Measurements from ENCODE around the gene SLC66A2.

Gene SLC66A2

GRCh38 chr18:79853303-79853992 lies 98.0 kb downstream of the SLC66A2 start:
- Histone ChIP-seq H3K27me3 (ENCODE audit: insufficient read depth, low read length, poor library complexity, severe bottlenecking) (no peaks in the 10 kb centered on the region), H4K20me1 (ENCODE audit: insufficient read depth, low read length, poor library complexity, severe bottlenecking) (no peaks in the 10 kb centered on the region), H3K4me3 (ENCODE audit: low read length, poor library complexity, severe bottlenecking) (no peak overlapping the region), H3K9me3 (ENCODE audit: insufficient read depth, low read depth, low read length) (peaks cover 3% of the 10 kb centered on the region; the same call in 1 of the 2 replicates), H3K36me3 (ENCODE audit: insufficient read depth, low read length) (no peaks in the 10 kb centered on the region), H3F3A (ENCODE audit: low read depth) (no peaks in the 10 kb centered on the region), H3K9ac (ENCODE audit: low read depth, low read length, poor library complexity, severe bottlenecking) (no peak overlapping the region), H3K9me2 (replicated peaks; ENCODE audit: low read depth, low read length) (no peaks in the 10 kb centered on the region), H2AFZ (ENCODE audit: low read length) (no peak overlapping the region), H3K79me2 (ENCODE audit: insufficient read depth, low read length) (no peaks in the 10 kb centered on the region), H3K4me1 (ENCODE audit: insufficient read depth, low read length, poor library complexity, severe bottlenecking) (no peaks in the 10 kb centered on the region), H3K4me2 (ENCODE audit: low read depth, low read length, poor library complexity, severe bottlenecking) (no peak overlapping the region)
- TF ChIP-seq CTCF (conservative IDR thresholded peaks at IDR 0.05; ENCODE audit: low read length), result no peak
- no peak for TF ChIP-seq EZH2phosphoT487 (IDR thresholded peaks at IDR 0.05; ENCODE audit: borderline replicate concordance)

- no peak for TF ChIP-seq EZH2phosphoT487 (IDR thresholded peaks at IDR 0.05; ENCODE audit: borderline replicate concordance)
- Histone ChIP-seq H3K4me2 (ENCODE audit: low read depth, low read length, poor library complexity, severe bottlenecking) (no peak overlapping the region), H3K9ac (ENCODE audit: low read depth, low read length, poor library complexity, severe bottlenecking) (no peak overlapping the region)
Observed at GRCh38 chr18:79852561-79853302, 98.7 kb downstream of the SLC66A2 start.

More at GRCh38 chr18:79852561-79853302, 98.7 kb downstream of the SLC66A2 start:
- no peaks in the 10 kb centered on the region for H4K20me1 ChIP-seq (ENCODE audit: insufficient read depth, low read length, poor library complexity, severe bottlenecking)
- H3K9me2 ChIP-seq (replicated peaks; ENCODE audit: low read depth, low read length), result no peaks in the 10 kb centered on the region
- H3K9me3 ChIP-seq (ENCODE audit: insufficient read depth, low read depth, low read length), result peaks cover 5% of the 10 kb centered on the region; the same call in 1 of the 2 replicates
- no peak overlapping the region for H3K4me3 ChIP-seq (ENCODE audit: low read length, poor library complexity, severe bottlenecking)
- H3K36me3 ChIP-seq (ENCODE audit: insufficient read depth, low read length), result no peaks in the 10 kb centered on the region
- no peaks in the 10 kb centered on the region for H3K4me1 ChIP-seq (ENCODE audit: insufficient read depth, low read length, poor library complexity, severe bottlenecking)
- H3K27me3 ChIP-seq (ENCODE audit: insufficient read depth, low read length, poor library complexity, severe bottlenecking), result no peaks in the 10 kb centered on the region
- no peaks in the 10 kb centered on the region for H3K79me2 ChIP-seq (ENCODE audit: insufficient read depth, low read length)
- no peaks in the 10 kb centered on the region for H3F3A ChIP-seq (ENCODE audit: low read depth)
- H2AFZ ChIP-seq (ENCODE audit: low read length), result no peak overlapping the region
